GM12892 (cell line): ENCODE results near the gene KCNAB1.

ENCODE experiments used
- DNase-seq: peaks from one replicate; pipeline ENCODE4 v3.0.0; 2011; ENCODE audit not compliant: insufficient read length
- FAIRE-seq: peaks from 2 replicates; lab custom pipeline; 2011; peaks lifted over from hg19 to GRCh38; lab: Jason Lieb, UNC
- POLR2A ChIP-seq: IDR thresholded peaks from 2 replicates; pipeline ENCODE4 v1.6.1; 2011; ENCODE audit warnings: low read depth, low read length, control low read depth
- POLR2AphosphoS5 ChIP-seq: IDR thresholded peaks from 2 replicates; pipeline ENCODE4 v1.6.1; 2011; ENCODE audit warnings: low read depth, low read length, control low read depth
- TAF1 ChIP-seq: IDR thresholded peaks from 2 replicates; pipeline ENCODE4 v1.6.1; 2011; ENCODE audit warnings: low read depth, mild to moderate bottlenecking, control low read depth, low read length, borderline replicate concordance

Gene KCNAB1

GRCh38 chr3:156233876-156234275 lies 113.5 kb downstream of the KCNAB1 start:
- no peak for TF ChIP-seq POLR2A
- DNase-seq: no peak
- no peak for FAIRE-seq

- DNase-seq: no peak
- TF ChIP-seq POLR2AphosphoS5 (no peak), POLR2A (no peak), TAF1 (no peak)
- FAIRE-seq: no peak
Observed at GRCh38 chr3:156236556-156237260, 116.3 kb downstream of the KCNAB1 start.

- DNase-seq (no peak), FAIRE-seq (no peak)
- TF ChIP-seq POLR2A: no peak
- no peak for TF ChIP-seq TAF1
- no peak for TF ChIP-seq POLR2AphosphoS5
Observed at GRCh38 chr3:156240642-156241041, 120.3 kb downstream of the KCNAB1 start.

- no peak for DNase-seq
- FAIRE-seq: no peak
- TF ChIP-seq POLR2A (no peak), POLR2AphosphoS5 (no peak), TAF1 (no peak)
Observed at GRCh38 chr3:156246961-156247725, 126.8 kb downstream of the KCNAB1 start.

- no peak for TF ChIP-seq POLR2AphosphoS5
- TF ChIP-seq POLR2A: no peak
- no peak for TF ChIP-seq TAF1
- DNase-seq (no peak), FAIRE-seq (no peak)
Observed at GRCh38 chr3:156250550-156250949, 130.2 kb downstream of the KCNAB1 start.

- no peak for TF ChIP-seq POLR2A
- TF ChIP-seq TAF1: no peak
- TF ChIP-seq POLR2AphosphoS5: no peak
- DNase-seq: no peak
- peak; percentile 42 for FAIRE-seq
Observed at GRCh38 chr3:156251424-156251823, 131.0 kb downstream of the KCNAB1 start.

- FAIRE-seq (no peak), DNase-seq (no peak)
- TF ChIP-seq POLR2A (no peak), TAF1 (no peak), POLR2AphosphoS5 (no peak)
Observed at GRCh38 chr3:156252656-156253055, 132.3 kb downstream of the KCNAB1 start.

GRCh38 chr3:156253150-156253549 lies 132.8 kb downstream of the KCNAB1 start:
- FAIRE-seq (peak; percentile 81), DNase-seq (no peak)
- TF ChIP-seq TAF1 (no peak), POLR2AphosphoS5 (no peak), POLR2A (no peak)

GRCh38 chr3:156256256-156256655 lies 135.9 kb downstream of the KCNAB1 start:
- TF ChIP-seq POLR2A: no peak
- TF ChIP-seq POLR2AphosphoS5: no peak
- TF ChIP-seq TAF1: no peak
- DNase-seq (no peak), FAIRE-seq (no peak)

GRCh38 chr3:156256945-156257344 lies 136.6 kb downstream of the KCNAB1 start:
- FAIRE-seq (no peak), DNase-seq (no peak)
- TF ChIP-seq POLR2AphosphoS5 (no peak), TAF1 (no peak), POLR2A (no peak)

- FAIRE-seq (no peak), DNase-seq (no peak)
- no peak for TF ChIP-seq POLR2AphosphoS5
- no peak for TF ChIP-seq TAF1
- TF ChIP-seq POLR2A: no peak
Observed at GRCh38 chr3:156258301-156258700, 137.9 kb downstream of the KCNAB1 start.

- no peak for TF ChIP-seq TAF1
- no peak for TF ChIP-seq POLR2A
- TF ChIP-seq POLR2AphosphoS5: no peak
- DNase-seq (no peak), FAIRE-seq (no peak)
Observed at GRCh38 chr3:156259896-156260295, 139.5 kb downstream of the KCNAB1 start.
